Tibial artery (tissue), 4 donors: ENCODE measurements around the gene ARHGAP44.

Experiments used
- DNase-seq, 2 donors: peaks; one replicate each; pipeline ENCODE4 v3.0.0-alpha.2; 2019
- H3K27ac ChIP-seq, 2 donors: fragments of 200-600 bp; sonication (generic) in 1 of 2; 1 replicate in 1 of 2; 2 replicates in 1 of 2; pipeline ENCODE4 v1.5.1; 2018 to 2019; ENCODE audit warnings: mild to moderate bottlenecking in 1 of 2
- H3K27me3 ChIP-seq, 2 donors: fragments of 200-600 bp; sonication (generic) in 1 of 2; one replicate each; pipeline versions ENCODE4 v1.5.1 to v1.6.0; 2016 to 2019
- H3K36me3 ChIP-seq, 3 donors: fragments of 200-600 bp; sonication (generic) in 2 of 3; one replicate each; pipeline ENCODE4 v1.5.1; 2016 to 2019; ENCODE audit warnings: mild to moderate bottlenecking in 2 of 3
- H3K4me1 ChIP-seq, 4 donors: fragments of 200-600 bp; sonication (generic) in 2 of 4; 1 replicate in 3 of 4; 2 replicates in 1 of 4; pipeline ENCODE4 v1.5.1; 2016 to 2019
- H3K4me3 ChIP-seq, 2 donors: fragments of 200-600 bp; sonication (generic) in 1 of 2; 1 replicate in 1 of 2; 2 replicates in 1 of 2; pipeline ENCODE4 v1.5.1; 2018 to 2019; ENCODE audit warnings: mild to moderate bottlenecking in 2 of 2
- H3K9me3 ChIP-seq, 3 donors: fragments of 200-600 bp; sonication (generic) in 1 of 3; one replicate each; pipeline ENCODE4 v1.5.1; 2016 to 2019
- CTCF ChIP-seq, 2 experiments: fragments of 200-600 bp in 1 of 2; fragments of 450-650 bp in 1 of 2; IDR thresholded peaks; one replicate each; pipeline ENCODE4 v1.5.1; 2017 to 2019; ENCODE audit warnings: antibody characterized with exemption in 2 of 2, mild to moderate bottlenecking in 1 of 2, moderate library complexity in 1 of 2
- intact Hi-C: fragments of 100-400 bp; cut with DNase I; formaldehyde crosslinking; loops from one replicate; pipeline ENCODE4 v1.15.0; 2023; ENCODE audit warnings: low total_unique reads

ARHGAP44 gene

GRCh38 chr17:12806630-12807029, 17.3 kb downstream of the ARHGAP44 start:
- Histone ChIP-seq H3K4me1 (no peaks in the 10 kb centered on the region), H3K36me3 (peaks cover 0 to 4% (median 0%) of the 10 kb centered on the region in 3 donors), H3K4me3 (no peak overlapping the region), H3K27me3 (no peaks in the 10 kb centered on the region), H3K9me3 (peaks cover 0 to 8% (median 0%) of the 10 kb centered on the region in 3 donors), H3K27ac (no peak overlapping the region)
- DNase-seq = no peak
- intact Hi-C loops = no loop called here
- no peak for TF ChIP-seq CTCF (IDR thresholded peaks at IDR 0.05)

- Histone ChIP-seq H3K27me3 (no peaks in the 10 kb centered on the region), H3K9me3 (peaks cover 0 to 8% (median 0%) of the 10 kb centered on the region in 3 donors), H3K4me1 (no peaks in the 10 kb centered on the region), H3K36me3 (peaks cover 0 to 4% (median 0%) of the 10 kb centered on the region in 3 donors), H3K27ac (no peak overlapping the region), H3K4me3 (no peak overlapping the region)
- no peak for TF ChIP-seq CTCF (IDR thresholded peaks at IDR 0.05)
- intact Hi-C loops = no loop called here
- DNase-seq = no peak
Observed at GRCh38 chr17:12808723-12809122, 19.4 kb downstream of the ARHGAP44 start.

- Histone ChIP-seq H3K27me3 (no peaks in the 10 kb centered on the region), H3K4me1 (no peaks in the 10 kb centered on the region), H3K4me3 (no peak overlapping the region), H3K36me3 (peaks cover 0 to 4% (median 0%) of the 10 kb centered on the region in 3 donors), H3K27ac (no peak overlapping the region), H3K9me3 (peaks cover 0 to 8% (median 0%) of the 10 kb centered on the region in 3 donors)
- intact Hi-C loops = no loop called here
- TF ChIP-seq CTCF (IDR thresholded peaks at IDR 0.05) = no peak
- DNase-seq = no peak
Observed at GRCh38 chr17:12812877-12813276, 23.6 kb downstream of the ARHGAP44 start.

GRCh38 chr17:12813664-12814063, 24.4 kb downstream of the ARHGAP44 start:
- Histone ChIP-seq H3K36me3 (no peaks in the 10 kb centered on the region), H3K9me3 (peaks cover 0 to 5% (median 0%) of the 10 kb centered on the region in 3 donors), H3K4me3 (no peak overlapping the region), H3K27ac (no peak overlapping the region), H3K4me1 (no peaks in the 10 kb centered on the region), H3K27me3 (no peaks in the 10 kb centered on the region)
- intact Hi-C loops = no loop called here
- no peak for TF ChIP-seq CTCF (IDR thresholded peaks at IDR 0.05)
- DNase-seq = no peak

- no peaks in the 10 kb centered on the region for H3K4me1 ChIP-seq
- H3K9me3 ChIP-seq = no peaks in the 10 kb centered on the region
- no peak overlapping the region for H3K4me3 ChIP-seq
- intact Hi-C loops = no loop called here
- DNase-seq = no peak
- H3K27ac ChIP-seq = no peak overlapping the region
- no peaks in the 10 kb centered on the region for H3K27me3 ChIP-seq
- no peak for TF ChIP-seq CTCF (IDR thresholded peaks at IDR 0.05)
- H3K36me3 ChIP-seq = no peaks in the 10 kb centered on the region
Observed at GRCh38 chr17:12814718-12815117, 25.4 kb downstream of the ARHGAP44 start.

- no peaks in the 10 kb centered on the region for H3K4me1 ChIP-seq
- TF ChIP-seq CTCF (IDR thresholded peaks at IDR 0.05) = no peak
- intact Hi-C loops = no loop called here
- no peak for DNase-seq
- no peaks in the 10 kb centered on the region for H3K9me3 ChIP-seq
- no peaks in the 10 kb centered on the region for H3K36me3 ChIP-seq
- H3K4me3 ChIP-seq = no peak overlapping the region
- no peaks in the 10 kb centered on the region for H3K27me3 ChIP-seq
- H3K27ac ChIP-seq = no peak overlapping the region
Observed at GRCh38 chr17:12815642-12816141, 26.4 kb downstream of the ARHGAP44 start.
